ENCODE data around the gene LRRFIP1. TPM values are rescaled to one million over a fixed set of nuclear protein-coding genes. Genes with fewer than 3 reads are reported as not detected.

Gene LRRFIP1
- total RNA-seq, 4 donors from 2014 or later: 62.8 to 199 (median 121) TPM

DNA sequence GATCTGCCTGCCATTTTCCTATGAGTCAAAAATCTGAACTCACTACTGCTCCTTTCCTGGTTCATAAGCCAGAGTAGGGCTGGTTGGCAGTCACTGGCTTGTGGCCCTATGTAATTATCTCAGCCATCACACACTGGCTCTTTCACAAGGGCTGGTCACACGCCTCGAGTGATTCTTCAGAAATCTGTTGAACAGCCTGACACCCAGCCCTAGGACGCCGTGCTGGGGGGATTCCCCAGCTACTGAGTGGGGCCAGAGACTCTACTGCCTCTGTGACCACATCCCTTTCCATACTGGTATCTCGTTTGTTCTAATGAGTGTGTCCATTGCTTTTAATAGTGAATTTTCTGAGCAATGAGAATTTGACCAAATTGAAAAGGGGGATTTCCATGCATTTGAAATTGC, 125.4 kb downstream of the LRRFIP1 start:
- no peak for TF ChIP-seq POLR2A (IDR thresholded peaks at IDR 0.05)
- TF ChIP-seq, protein P1, sequence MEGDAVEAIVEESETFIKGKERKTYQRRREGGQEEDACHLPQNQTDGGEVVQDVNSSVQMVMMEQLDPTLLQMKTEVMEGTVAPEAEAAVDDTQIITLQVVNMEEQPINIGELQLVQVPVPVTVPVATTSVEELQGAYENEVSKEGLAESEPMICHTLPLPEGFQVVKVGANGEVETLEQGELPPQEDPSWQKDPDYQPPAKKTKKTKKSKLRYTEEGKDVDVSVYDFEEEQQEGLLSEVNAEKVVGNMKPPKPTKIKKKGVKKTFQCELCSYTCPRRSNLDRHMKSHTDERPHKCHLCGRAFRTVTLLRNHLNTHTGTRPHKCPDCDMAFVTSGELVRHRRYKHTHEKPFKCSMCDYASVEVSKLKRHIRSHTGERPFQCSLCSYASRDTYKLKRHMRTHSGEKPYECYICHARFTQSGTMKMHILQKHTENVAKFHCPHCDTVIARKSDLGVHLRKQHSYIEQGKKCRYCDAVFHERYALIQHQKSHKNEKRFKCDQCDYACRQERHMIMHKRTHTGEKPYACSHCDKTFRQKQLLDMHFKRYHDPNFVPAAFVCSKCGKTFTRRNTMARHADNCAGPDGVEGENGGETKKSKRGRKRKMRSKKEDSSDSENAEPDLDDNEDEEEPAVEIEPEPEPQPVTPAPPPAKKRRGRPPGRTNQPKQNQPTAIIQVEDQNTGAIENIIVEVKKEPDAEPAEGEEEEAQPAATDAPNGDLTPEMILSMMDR (IDR thresholded peaks at IDR 0.05): no peak
- H3K27ac ChIP-seq: no peak overlapping the region
- DNase-seq: no peak
- H3K4me3 ChIP-seq: no peak overlapping the region
- H3K36me3 ChIP-seq: no peaks in the 10 kb centered on the region
- H3K27me3 ChIP-seq: no peaks in the 10 kb centered on the region
- H3K9me3 ChIP-seq: no peaks in the 10 kb centered on the region
- intact Hi-C loops (cut with DNase I; ENCODE audit: low total_unique reads): no loop called here
- no peaks in the 10 kb centered on the region for H3K4me1 ChIP-seq

DNA sequence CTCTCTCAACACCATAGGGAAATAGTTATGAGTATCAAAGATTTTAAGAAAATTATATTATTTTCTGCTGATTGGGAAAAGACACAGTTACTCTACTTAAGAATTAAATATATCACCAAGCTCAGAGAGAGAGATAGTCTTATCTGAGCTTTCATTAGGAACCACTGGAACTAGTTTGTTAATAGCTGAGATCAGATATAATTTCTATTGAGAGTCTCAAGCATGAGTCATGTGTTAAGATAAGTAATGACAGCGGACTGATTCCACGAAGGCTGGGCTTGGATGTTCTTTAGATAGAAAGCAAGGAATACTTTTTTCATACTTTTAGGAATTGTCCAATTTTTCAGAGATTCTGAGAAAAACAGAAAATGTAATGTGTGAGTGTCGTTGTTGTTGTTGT, 126.8 kb downstream of the LRRFIP1 start:
- H3K4me1 ChIP-seq: no peaks in the 10 kb centered on the region
- intact Hi-C loops (cut with DNase I; ENCODE audit: low total_unique reads): no loop called here
- no peaks in the 10 kb centered on the region for H3K9me3 ChIP-seq
- H3K27ac ChIP-seq: no peak overlapping the region
- TF ChIP-seq, protein P1 (IDR thresholded peaks at IDR 0.05): no peak
- TF ChIP-seq POLR2A (IDR thresholded peaks at IDR 0.05): no peak
- no peaks in the 10 kb centered on the region for H3K27me3 ChIP-seq
- DNase-seq: no peak
- H3K4me3 ChIP-seq: no peak overlapping the region
- no peaks in the 10 kb centered on the region for H3K36me3 ChIP-seq

DNA sequence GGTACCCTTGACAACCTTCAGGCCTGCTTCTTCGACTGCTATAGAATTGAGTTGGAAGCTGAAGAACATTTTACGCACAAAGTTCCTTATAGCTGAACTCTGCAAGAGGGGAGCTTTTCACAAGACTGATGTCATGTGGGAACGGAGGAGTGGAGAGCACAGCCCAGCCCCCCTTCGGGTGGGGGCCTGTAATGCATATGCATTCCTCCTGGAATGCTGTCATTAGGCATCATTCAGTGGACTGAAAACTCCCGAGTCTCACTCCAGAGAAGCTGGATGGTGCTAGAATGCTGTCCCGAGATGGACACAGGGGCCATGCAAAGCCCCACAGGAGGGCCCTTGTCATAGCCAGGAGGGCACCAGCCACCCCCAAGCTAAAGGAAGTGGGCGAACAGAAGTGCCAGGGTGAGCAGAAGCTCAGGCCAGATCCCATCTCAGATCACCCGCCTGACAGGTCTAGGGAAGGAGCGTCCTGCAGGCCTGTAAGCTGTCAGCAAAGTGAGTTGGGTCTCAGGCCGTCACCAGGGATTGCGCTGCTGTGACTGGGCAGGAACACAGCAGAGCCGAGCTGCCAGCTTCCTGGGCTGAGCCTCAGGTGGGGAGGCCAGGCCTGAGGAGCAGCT, 127.3 kb downstream of the LRRFIP1 start:
- no peaks in the 10 kb centered on the region for H3K4me1 ChIP-seq
- intact Hi-C loops (cut with DNase I; ENCODE audit: low total_unique reads): no loop called here
- DNase-seq: no peak
- no peaks in the 10 kb centered on the region for H3K36me3 ChIP-seq
- no peaks in the 10 kb centered on the region for H3K27me3 ChIP-seq
- no peaks in the 10 kb centered on the region for H3K9me3 ChIP-seq
- H3K4me3 ChIP-seq: no peak overlapping the region
- no peak for TF ChIP-seq POLR2A (IDR thresholded peaks at IDR 0.05)
- TF ChIP-seq, protein P1 (IDR thresholded peaks at IDR 0.05): no peak
- no peak overlapping the region for H3K27ac ChIP-seq

DNA sequence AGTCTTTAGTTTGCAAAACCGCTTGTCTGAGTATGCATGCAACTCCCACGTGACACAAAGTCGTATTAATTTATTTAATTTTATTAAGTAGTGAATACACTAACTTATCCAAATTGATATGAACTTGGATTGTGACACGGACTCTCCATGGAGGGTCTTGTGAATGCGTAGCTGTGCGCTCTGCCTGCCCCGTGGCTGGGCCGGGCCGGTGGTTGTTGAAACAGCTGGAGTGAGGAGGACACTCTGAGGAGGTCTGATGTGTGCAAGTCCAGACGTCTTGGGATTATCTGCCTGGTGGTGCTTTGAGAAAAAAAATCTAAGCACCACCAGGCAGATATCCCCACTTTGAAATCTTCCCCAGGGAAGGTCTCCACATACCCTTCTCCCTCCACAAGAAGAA, 130.2 kb downstream of the LRRFIP1 start:
- no peaks in the 10 kb centered on the region for H3K27me3 ChIP-seq
- intact Hi-C loops (cut with DNase I; ENCODE audit: low total_unique reads): no loop called here

DNA sequence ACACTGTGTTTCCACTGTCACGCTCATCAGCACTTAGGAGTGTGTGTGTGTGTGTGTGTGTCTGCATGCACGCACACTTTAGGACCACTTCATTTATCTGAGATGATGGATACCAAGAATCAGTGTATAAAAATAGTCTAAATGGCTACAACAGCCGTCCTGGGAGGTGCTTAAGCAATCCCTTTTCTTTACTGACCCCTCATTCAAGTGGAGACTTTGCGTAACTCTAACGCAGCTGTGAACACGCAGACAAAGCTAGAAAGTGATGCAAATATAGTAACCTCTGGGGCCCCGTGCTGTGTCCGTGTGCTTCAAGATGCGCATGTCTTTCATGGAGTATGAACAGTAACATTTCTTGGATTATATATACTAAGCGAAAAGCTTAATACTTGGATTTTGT, 130.8 kb downstream of the LRRFIP1 start:
- intact Hi-C loops (cut with DNase I; ENCODE audit: low total_unique reads): no loop called here
- no peaks in the 10 kb centered on the region for H3K9me3 ChIP-seq
- no peak overlapping the region for H3K27ac ChIP-seq
- H3K4me3 ChIP-seq: no peak overlapping the region
- H3K36me3 ChIP-seq: no peaks in the 10 kb centered on the region
- DNase-seq: no peak
- no peaks in the 10 kb centered on the region for H3K4me1 ChIP-seq
- TF ChIP-seq, protein P1 (IDR thresholded peaks at IDR 0.05): no peak
- no peak for TF ChIP-seq POLR2A (IDR thresholded peaks at IDR 0.05)
- H3K27me3 ChIP-seq: no peaks in the 10 kb centered on the region

More for the DNA sequence above, 130.2 kb downstream of the LRRFIP1 start:
- Histone ChIP-seq H3K27ac (no peak overlapping the region), H3K36me3 (no peaks in the 10 kb centered on the region), H3K9me3 (no peaks in the 10 kb centered on the region), H3K4me3 (no peak overlapping the region), H3K4me1 (no peaks in the 10 kb centered on the region)
- DNase-seq: no peak
- no peak for TF ChIP-seq POLR2A (IDR thresholded peaks at IDR 0.05)
- TF ChIP-seq, protein P1 (IDR thresholded peaks at IDR 0.05): no peak

All from uterus (tissue), 4 donors.